Upper lobe of left lung (tissue), 4 donors: ENCODE results near the gene FXYD4.

ENCODE experiments used
- EP300 ChIP-seq, 4 donors: sonication (generic); formaldehyde crosslinking; IDR thresholded peaks; one replicate each; pipeline ENCODE4 v1.5.1; 2017; ENCODE audit warnings: antibody characterized with exemption in 4 of 4, control low read depth in 2 of 4
- POLR2A ChIP-seq, 4 donors: fragments of 450-650 bp; IDR thresholded peaks; one replicate each; pipeline ENCODE4 v1.5.1; 2016 to 2017; ENCODE audit warnings: antibody characterized with exemption in 4 of 4, mild to moderate bottlenecking in 2 of 4
- POLR2AphosphoS5 ChIP-seq, 2 donors: sonication (generic); formaldehyde crosslinking; IDR thresholded peaks; one replicate each; pipeline ENCODE4 v1.5.1; 2017; ENCODE audit warnings: antibody characterized with exemption in 2 of 2
- TF ChIP-seq, protein P1 (sequence below), 6 experiments: fragments of 450-650 bp in 4 of 6; fragments of 200-600 bp in 2 of 6; sonication (generic) in 2 of 6; IDR thresholded peaks; one replicate each; pipeline ENCODE4 v1.5.1; 2016 to 2019; ENCODE audit warnings: antibody characterized with exemption in 6 of 6

GRCh38 chr10:43402880-43403452 lies 31.5 kb downstream of the FXYD4 start:
- no peak for TF ChIP-seq POLR2A (IDR thresholded peaks at IDR 0.05)
- TF ChIP-seq, protein P1, sequence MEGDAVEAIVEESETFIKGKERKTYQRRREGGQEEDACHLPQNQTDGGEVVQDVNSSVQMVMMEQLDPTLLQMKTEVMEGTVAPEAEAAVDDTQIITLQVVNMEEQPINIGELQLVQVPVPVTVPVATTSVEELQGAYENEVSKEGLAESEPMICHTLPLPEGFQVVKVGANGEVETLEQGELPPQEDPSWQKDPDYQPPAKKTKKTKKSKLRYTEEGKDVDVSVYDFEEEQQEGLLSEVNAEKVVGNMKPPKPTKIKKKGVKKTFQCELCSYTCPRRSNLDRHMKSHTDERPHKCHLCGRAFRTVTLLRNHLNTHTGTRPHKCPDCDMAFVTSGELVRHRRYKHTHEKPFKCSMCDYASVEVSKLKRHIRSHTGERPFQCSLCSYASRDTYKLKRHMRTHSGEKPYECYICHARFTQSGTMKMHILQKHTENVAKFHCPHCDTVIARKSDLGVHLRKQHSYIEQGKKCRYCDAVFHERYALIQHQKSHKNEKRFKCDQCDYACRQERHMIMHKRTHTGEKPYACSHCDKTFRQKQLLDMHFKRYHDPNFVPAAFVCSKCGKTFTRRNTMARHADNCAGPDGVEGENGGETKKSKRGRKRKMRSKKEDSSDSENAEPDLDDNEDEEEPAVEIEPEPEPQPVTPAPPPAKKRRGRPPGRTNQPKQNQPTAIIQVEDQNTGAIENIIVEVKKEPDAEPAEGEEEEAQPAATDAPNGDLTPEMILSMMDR (IDR thresholded peaks at IDR 0.05), result no peak
- no peak for TF ChIP-seq EP300 (IDR thresholded peaks at IDR 0.05)
- TF ChIP-seq POLR2AphosphoS5 (IDR thresholded peaks at IDR 0.05), result no peak
